Glutamatergic neuron (in vitro differentiated cells): ENCODE measurements around the gene DTYMK. TPM values are rescaled to one million over a fixed set of nuclear protein-coding genes. Genes with fewer than 3 reads are reported as not detected.

Experiments
- DNase-seq: peaks from one replicate; pipeline ENCODE4 v3.0.0; 2022
- H3K27ac Mint-ChIP-seq: one replicate; pipeline ENCODE4 v1.8.0; 2020; ENCODE audit warnings: mild to moderate bottlenecking, mixed read lengths, inconsistent platforms; ENCODE audit not compliant: unreplicated experiment
- H3K27me3 Mint-ChIP-seq: one replicate; pipeline ENCODE4 v1.8.0; 2020; ENCODE audit warnings: mild to moderate bottlenecking, moderate library complexity, mixed read lengths, inconsistent platforms; ENCODE audit not compliant: unreplicated experiment
- H3K36me3 Mint-ChIP-seq: one replicate; pipeline ENCODE4 v1.8.0; 2020; ENCODE audit warnings: mild to moderate bottlenecking, mixed read lengths, inconsistent platforms; ENCODE audit not compliant: unreplicated experiment
- H3K4me1 Mint-ChIP-seq: one replicate; pipeline ENCODE4 v1.8.0; 2020; ENCODE audit warnings: mild to moderate bottlenecking, low read depth, mixed read lengths, inconsistent platforms; ENCODE audit not compliant: unreplicated experiment
- H3K4me3 Mint-ChIP-seq: one replicate; pipeline ENCODE4 v1.8.0; 2020; ENCODE audit warnings: mild to moderate bottlenecking, mixed read lengths, inconsistent platforms; ENCODE audit not compliant: unreplicated experiment
- H3K9me3 Mint-ChIP-seq: one replicate; pipeline ENCODE4 v1.8.0; 2020; ENCODE audit warnings: mild to moderate bottlenecking, moderate library complexity, mixed read lengths, inconsistent platforms; ENCODE audit not compliant: unreplicated experiment
- total RNA-seq: library from RNA; stranded (reverse); fragmentation: NEBNext Ultra II Directional; extraction: Animal tissue kit (Norgen Biotek cat#: 25700); gene quantifications from one replicate; pipeline ENCODE4 v1.2.1, GENCODE V29; 2021; ENCODE audit not compliant: unreplicated experiment
- TF ChIP-seq, protein P1 (sequence below): fragments of 200-600 bp; sonication (generic); IDR thresholded peaks from one replicate; pipeline ENCODE4 v1.5.0; 2021; ENCODE audit not compliant: partially characterized antibody, unreplicated experiment

The DTYMK gene
- total RNA-seq, 1 donor from 2014 or later = 32.8 TPM

DNA sequence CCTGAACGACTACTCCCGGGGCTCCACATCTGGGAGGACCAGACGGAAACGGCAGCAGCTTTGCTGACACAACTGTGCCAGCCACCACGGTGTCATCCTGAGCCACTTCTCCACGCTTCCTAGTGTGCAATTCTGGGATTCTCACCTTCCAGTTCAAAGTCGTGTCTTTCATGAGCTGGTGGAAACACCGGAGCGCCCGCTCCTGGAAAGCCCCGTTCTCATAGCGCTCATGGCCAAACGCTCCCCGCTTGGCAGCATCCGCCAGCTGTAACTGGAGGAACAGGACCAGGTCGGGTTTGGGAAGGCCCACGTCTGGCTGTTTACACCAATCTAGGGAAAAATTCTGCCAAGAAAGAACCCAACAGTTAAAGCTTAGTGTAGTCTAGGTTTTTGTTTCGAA lies 8.3 kb downstream of the DTYMK start:
- H3K9me3 Mint-ChIP-seq = peaks cover 8% of the 10 kb centered on the region
- TF ChIP-seq, protein P1, sequence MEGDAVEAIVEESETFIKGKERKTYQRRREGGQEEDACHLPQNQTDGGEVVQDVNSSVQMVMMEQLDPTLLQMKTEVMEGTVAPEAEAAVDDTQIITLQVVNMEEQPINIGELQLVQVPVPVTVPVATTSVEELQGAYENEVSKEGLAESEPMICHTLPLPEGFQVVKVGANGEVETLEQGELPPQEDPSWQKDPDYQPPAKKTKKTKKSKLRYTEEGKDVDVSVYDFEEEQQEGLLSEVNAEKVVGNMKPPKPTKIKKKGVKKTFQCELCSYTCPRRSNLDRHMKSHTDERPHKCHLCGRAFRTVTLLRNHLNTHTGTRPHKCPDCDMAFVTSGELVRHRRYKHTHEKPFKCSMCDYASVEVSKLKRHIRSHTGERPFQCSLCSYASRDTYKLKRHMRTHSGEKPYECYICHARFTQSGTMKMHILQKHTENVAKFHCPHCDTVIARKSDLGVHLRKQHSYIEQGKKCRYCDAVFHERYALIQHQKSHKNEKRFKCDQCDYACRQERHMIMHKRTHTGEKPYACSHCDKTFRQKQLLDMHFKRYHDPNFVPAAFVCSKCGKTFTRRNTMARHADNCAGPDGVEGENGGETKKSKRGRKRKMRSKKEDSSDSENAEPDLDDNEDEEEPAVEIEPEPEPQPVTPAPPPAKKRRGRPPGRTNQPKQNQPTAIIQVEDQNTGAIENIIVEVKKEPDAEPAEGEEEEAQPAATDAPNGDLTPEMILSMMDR = no peak
- peaks cover 11% of the 10 kb centered on the region for H3K27me3 Mint-ChIP-seq
- no peaks in the 10 kb centered on the region for H3K36me3 Mint-ChIP-seq
- H3K4me3 Mint-ChIP-seq = no peak overlapping the region
- H3K4me1 Mint-ChIP-seq = no peaks in the 10 kb centered on the region
- no peak for DNase-seq
- no peak overlapping the region for H3K27ac Mint-ChIP-seq

DNA sequence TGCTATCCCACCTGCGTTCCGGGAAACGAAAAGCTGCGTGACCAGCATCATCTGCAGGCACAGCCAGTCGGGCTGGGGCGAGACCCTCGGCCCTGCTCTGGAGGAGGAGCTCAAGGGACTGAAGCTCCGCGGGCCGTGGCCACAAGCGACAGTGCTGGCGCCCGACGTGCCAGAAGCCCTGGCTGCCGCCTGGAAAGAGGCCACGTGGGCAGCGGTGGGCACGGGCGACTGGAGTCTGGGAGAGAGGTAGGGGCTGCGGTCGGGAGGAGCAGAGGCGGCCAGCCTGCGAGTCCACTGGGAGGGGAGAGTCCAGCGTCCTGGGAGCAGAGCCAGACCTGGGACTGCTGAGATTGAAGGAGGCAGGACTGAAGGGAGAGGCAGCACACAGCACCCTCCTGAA lies 9.2 kb downstream of the DTYMK start:
- Mint-ChIP-seq H3K27ac (no peak overlapping the region), H3K36me3 (no peaks in the 10 kb centered on the region), H3K27me3 (peaks cover 11% of the 10 kb centered on the region), H3K4me1 (no peaks in the 10 kb centered on the region), H3K9me3 (peaks cover 8% of the 10 kb centered on the region), H3K4me3 (no peak overlapping the region)
- TF ChIP-seq, protein P1 = no peak
- no peak for DNase-seq

DNA sequence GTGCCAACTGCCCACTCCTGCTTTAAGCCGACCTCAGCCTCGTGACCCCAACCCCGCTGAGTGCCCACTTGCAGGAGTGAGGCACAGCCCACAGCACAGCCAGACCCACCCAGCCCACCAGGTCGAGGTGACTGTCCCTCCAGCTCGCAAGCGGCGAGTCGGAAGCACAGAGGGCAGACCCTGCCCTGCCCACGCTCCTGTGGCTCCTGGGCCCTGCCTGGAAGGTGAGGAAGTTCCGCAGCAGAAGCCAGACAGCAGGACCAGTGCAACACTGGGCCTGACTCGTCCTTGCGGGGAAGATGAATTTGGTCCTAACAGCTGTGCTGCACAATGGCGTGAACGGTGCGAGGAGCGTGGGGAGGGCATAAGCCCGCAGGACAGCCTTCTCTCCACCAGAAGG lies 9.9 kb downstream of the DTYMK start:
- no peaks in the 10 kb centered on the region for H3K4me1 Mint-ChIP-seq
- no peak for DNase-seq
- H3K27ac Mint-ChIP-seq = no peak overlapping the region
- peaks cover 11% of the 10 kb centered on the region for H3K27me3 Mint-ChIP-seq
- H3K36me3 Mint-ChIP-seq = no peaks in the 10 kb centered on the region
- TF ChIP-seq, protein P1 = no peak
- H3K4me3 Mint-ChIP-seq = no peak overlapping the region
- H3K9me3 Mint-ChIP-seq = peaks cover 8% of the 10 kb centered on the region

DNA sequence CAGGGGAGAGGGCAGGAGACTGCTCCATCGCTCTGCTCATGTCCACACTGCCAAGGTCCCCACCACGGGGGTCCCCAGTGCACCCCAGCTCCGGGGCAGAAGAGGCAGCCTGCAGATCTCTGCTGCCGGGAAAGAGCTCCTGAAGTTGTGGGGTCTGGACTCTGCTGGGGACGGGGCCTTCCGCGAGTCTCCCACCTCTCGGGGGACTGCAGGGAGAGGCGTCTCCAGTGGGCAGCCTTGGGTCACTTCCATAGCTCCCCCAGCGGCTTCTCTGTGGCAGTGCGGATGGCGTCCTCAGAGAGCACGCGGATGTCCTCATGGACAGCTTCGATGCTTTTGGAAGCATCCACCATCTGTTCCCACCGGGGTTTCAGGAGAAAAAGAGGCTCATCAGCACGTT lies 10.7 kb downstream of the DTYMK start:
- no peaks in the 10 kb centered on the region for H3K4me1 Mint-ChIP-seq
- H3K27ac Mint-ChIP-seq = no peak overlapping the region
- DNase-seq = no peak
- H3K36me3 Mint-ChIP-seq = no peaks in the 10 kb centered on the region
- peaks cover 8% of the 10 kb centered on the region for H3K9me3 Mint-ChIP-seq
- peaks cover 10% of the 10 kb centered on the region for H3K27me3 Mint-ChIP-seq
- TF ChIP-seq, protein P1 = no peak
- no peak overlapping the region for H3K4me3 Mint-ChIP-seq

DNA sequence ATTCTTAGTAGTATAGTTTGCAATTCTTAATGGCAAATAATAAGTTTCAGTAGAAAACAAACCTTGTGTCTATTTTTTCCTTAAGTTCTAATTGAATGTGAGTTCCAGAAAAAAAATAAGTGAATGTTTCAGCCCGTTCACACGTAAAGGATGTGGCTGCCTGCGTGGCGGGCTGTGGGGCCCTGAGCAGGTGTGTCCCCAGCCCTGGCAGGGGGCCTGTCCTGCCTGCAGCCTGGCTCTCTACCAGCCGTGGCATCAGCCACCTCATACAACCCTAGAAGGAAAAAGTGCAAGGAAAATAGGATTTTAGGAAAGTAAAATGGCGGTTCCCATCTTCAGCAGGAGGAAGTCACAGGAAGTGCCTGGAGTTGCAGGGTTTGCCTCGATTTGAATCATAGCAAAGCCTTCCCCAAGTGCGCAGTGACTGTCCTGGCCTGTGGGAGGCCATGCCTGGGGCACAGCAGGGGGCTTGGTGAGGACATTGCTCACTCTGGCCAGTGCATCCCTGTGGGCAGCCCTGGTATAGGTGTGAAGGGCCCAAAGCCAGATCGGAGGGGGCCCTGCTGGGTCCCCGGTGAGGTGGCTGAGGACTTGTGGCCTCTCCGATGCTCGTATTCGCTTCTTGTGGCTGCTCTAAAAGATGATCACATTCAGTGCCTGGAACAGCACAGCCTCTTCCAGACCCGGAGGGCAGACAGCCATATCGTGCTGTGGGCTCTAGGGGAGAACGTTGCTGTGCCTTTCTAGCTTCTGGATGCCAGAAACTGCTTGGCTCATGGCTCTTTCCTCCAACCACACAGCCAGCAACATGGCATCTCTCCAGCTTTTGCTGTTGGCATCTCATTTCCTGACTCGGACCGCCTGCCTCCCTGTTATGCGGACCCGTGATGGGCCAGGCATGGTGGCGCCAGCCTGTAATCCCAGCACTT lies 12.6 kb downstream of the DTYMK start:
- TF ChIP-seq, protein P1 = no peak
- no peak overlapping the region for H3K4me3 Mint-ChIP-seq
- no peaks in the 10 kb centered on the region for H3K36me3 Mint-ChIP-seq
- H3K27ac Mint-ChIP-seq = no peak overlapping the region
- H3K4me1 Mint-ChIP-seq = no peaks in the 10 kb centered on the region
- no peak for DNase-seq
- H3K9me3 Mint-ChIP-seq = peaks cover 6% of the 10 kb centered on the region
- H3K27me3 Mint-ChIP-seq = peaks cover 7% of the 10 kb centered on the region
